HUDEP-2 (cell line): ENCODE measurements around the gene TMEM74B.
A peak's percentile ranks its signal among the peaks of the same experiment; 100 is the strongest.
"Not testable (repeated sequence)": the region's sequence is repeated elsewhere in the genome, so short reads cannot be mapped to it uniquely, and the experiment has no call there.

Experiments used
- DNase-seq, 76 experiments: peaks; one replicate each; lab custom pipeline; 2025; ENCODE audit not compliant: unreplicated experiment in 76 of 76; lab: John Stamatoyannopoulos, UW

TMEM74B gene

DNA sequence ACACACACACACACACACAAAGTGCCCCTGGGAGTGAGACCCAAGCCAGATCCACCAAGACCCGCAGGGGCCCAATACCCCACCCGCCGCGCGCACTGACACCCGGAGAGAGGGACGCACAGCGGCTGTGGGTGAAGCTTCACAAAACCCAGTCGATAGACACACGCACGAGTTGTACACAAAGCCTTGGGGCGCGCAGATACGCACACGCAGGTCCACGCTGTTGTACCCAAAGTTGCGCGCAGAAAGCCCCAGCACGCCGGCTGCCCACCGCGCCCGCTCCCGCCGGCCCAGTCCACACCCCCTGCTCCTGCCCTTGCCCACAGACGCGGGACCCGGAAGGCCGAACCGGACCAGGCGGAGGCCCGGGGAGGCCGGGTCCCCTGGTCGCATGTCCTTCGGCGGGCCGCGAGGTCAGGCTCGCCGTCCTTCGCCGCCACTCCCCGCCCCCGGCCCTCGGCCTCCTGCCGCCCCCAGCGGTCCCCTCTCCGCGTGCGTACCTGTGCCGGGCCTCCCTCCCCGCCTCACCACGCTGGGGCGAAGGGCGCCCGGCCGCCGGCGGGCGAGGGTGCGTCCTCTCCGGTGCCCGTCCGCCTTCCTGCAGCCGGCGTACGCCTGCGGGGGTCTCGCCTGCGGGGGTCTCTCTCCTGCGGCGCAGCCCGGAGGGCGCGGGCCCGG lies at the start of gene TMEM74B:
Gene TMEM74B (minus strand): TSS at position 344 of the 678 bp plus-strand sequence. CDS start 1,180 bp downstream, outside the sequence.
- DNase-seq, result peak in 1 of 76 experiments; percentile 12

DNA sequence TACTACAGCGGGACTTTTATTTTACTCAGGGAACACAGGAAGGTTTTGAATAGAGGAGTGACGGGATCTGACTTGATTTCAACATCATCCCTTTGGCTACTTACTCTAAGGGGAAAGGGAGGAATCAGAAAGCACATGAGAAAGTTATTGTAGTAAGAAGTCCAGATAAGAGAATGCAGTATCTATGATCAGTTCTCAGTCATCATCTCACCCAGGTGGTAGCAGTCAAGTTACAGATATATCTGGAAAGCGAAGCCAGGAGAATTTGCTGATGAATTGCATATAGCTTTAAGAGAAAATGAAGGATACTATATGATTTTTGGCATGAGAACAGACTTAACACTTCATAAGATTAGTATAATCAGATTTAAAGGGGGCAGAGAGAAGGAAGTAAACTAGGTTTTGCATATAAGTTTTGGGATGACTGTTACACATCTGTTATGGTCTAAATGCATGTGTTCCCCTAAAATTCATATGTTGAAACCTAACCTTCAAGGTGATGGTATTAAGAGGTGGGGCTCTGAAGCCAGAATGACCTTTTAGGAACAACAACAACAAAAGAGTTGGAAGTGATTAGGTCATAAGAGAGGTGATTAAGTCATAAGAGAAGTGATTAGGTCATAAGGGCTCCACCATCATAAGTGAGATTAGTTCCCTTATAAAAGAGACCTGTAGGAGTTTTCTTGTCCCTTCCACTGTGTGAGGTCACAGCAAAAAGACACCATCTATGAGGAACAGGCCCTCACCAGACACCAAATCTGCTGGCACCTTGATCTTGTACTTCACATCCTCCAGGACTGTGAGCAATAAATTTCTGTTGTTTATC lies 47.7 kb upstream of the TMEM74B start:
- no peak for DNase-seq

DNA sequence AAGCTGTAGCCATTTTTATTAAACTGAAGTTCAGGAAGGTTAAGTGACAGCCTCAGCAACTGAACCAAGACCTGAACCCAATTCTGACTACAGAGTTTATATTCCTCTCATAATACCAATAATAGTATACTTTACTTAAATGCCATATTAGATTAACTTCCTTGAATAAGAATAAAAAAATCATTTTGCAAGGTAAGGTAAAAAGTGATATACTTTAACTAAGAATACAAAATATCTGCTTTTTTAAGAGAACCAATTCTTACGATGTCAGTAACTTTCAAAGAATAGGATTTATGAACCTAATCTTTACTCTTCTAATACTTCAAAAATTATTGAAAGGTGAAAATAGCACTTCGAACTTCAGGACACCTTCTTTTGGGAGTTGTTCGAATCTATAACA lies 44.8 kb upstream of the TMEM74B start:
- no peak for DNase-seq

DNA sequence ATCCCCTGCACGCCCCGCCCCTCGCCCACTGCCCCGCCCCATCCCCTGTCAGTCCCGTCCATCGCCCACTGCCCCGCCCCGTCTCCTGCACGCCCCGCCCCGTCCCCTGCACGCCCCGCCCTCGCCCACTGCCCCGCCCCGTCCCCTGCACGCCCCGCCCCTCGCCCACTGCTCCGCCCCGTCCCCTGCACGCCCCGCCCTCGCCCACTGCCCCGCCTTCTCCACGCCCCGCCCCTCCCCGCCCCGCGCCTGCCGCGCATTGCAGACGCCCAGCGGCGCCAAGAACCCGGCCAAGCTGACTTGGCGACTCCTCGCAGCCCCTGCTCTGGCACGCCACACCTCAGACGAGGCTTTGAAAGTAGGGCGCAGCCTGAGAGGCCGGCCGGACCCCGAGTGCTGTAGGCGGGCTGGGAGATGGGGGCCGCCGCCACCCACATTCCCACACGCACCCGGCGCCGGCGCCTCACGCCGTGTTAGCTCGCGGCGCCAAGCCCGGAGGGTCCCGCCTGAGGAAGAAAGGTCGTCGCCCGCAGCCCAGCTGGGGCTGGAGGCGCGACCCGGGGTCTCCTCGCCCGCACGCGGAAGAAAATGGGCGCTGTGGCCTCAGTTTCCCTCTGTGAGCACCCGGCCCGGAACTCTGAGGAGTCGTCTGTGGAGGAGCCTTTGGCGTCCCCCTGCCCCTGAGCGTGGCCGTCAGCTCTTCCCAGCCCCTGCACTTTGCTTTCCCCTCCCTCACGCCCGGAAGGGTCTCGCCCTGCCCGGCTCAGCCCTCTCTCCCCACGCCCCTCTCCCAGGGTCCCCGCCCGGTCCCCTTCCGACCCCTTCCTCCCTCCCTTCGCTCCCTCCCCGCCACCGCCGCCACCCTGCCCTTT lies 41.2 kb upstream of the TMEM74B start, which contains the start of gene RAD21L1:
Gene RAD21L1 (plus strand): TSS at position 262 of the 872 bp plus-strand sequence. CDS start 2,410 bp downstream, outside the sequence.
- DNase-seq, result peak in 59 of 76 experiments; percentile 11 to 91 (median 71)

DNA sequence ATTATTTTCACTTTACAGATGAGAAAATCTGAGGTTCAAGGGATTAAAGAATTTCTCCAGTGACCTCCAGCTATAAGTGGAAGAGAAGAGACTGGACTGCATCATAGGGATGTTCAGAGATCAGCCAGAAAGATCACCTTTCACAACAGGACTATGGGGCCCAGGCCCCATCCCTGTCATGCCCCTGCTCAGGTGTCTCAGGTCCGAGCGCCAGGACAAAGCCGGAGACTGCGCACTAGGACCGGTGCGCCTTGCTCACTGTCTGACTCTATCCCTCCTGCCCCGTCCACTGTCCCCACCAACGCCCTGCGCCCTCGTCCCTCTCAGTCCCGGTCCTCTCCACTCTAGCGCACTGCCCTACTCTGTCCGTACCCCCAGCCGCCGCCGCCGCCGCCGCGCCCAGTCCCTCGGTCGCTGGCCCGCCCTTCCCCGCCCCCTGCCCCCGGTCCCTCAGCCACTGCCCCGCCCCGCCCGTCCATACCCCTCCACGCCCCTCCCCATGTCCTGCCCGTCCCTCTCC lies 40.5 kb upstream of the TMEM74B start:
- DNase-seq, result no peak

DNA sequence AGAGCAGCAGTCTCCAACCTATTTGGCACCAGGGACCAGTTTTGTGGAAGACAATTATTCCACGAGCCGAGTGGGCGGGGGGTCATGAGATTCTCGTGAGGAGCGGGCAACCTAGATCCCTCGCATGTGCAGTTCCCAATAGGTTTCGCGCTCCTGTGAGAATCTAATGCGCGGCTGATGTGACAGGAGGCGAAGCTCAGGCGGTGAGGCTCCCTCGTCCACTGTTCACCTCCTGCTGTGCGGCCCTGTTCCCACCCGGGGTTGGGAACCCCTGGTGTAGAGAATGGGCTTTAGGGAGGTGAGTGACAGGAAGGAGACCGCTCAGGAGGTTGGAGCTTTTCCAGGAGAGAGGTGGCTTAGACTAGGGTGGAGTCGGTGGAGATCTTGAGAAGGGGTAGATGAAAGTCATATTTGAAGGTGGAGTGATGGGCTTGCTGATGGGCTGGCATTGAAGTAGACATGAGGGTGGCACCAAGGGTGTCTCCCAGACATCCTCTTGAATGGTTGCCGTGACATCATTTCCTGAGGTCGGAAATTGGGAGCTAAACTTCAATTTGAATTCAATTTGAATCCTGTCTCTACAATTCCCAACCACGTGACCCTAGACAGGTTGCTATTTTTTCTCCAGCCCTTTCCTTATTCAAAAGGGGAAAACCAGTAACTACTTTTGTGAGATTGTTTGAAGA lies 39.6 kb upstream of the TMEM74B start:
- DNase-seq, result no peak

DNA sequence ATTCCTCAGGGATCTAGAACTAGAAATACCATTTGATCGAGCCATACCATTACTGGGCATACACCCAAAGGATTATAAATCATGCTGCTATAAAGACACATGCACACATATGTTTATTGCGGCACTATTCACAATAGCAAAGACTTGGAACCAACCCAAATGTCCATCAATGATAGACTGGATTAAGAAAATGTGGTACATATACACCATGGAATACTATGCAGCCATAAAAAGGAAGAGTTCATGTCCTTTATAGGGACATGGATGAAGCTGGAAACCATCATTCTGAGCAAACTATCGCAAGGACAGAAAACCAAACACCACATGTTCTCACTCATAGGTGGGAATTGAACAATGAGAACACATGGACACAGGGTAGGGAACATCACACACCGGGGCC lies 38.0 kb upstream of the TMEM74B start:
- DNase-seq, result not testable (repeated sequence)

DNA sequence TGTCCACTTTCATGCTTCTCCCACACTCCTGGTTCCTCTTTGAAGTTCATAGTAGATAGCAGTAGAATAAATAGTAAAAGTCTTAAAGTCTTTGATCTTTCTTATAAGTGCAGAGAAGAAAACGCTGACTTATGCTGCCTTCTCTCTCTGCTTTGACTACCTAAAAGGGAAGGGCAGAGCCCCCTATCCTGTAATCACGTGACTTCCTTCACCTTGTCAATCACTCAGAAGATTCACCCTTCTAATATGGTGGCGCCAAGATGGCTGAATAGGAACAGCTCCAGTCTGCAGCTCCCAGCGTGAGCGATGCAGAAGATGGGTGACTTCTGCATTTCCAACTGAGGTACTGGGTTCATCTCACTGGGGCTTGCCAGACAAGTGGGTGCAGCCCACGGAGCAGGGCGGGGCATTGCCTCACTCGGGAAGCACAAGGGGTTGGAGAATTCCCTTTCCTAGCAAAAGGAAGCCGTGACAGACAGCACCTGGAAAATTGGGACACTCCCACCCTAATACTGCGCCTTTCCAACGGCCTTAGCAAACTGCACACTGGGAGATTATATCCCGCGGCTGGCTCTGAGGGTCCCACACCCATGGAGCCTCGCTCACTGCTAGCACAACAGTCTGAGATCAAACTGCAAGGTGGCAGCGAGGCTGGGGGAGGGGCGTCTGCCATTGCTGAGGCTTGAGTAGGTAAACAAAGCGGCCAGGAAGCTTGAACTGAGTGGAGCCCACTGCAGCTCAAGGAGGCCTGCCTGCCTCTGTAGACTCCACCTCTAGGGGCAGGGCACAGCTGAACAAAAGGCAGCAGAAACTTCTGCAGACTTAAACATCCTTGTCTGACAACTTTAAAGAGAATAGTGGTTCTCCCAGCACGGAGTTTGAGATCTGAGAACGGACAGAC lies 32.0 kb upstream of the TMEM74B start:
- DNase-seq, result not testable (repeated sequence)

DNA sequence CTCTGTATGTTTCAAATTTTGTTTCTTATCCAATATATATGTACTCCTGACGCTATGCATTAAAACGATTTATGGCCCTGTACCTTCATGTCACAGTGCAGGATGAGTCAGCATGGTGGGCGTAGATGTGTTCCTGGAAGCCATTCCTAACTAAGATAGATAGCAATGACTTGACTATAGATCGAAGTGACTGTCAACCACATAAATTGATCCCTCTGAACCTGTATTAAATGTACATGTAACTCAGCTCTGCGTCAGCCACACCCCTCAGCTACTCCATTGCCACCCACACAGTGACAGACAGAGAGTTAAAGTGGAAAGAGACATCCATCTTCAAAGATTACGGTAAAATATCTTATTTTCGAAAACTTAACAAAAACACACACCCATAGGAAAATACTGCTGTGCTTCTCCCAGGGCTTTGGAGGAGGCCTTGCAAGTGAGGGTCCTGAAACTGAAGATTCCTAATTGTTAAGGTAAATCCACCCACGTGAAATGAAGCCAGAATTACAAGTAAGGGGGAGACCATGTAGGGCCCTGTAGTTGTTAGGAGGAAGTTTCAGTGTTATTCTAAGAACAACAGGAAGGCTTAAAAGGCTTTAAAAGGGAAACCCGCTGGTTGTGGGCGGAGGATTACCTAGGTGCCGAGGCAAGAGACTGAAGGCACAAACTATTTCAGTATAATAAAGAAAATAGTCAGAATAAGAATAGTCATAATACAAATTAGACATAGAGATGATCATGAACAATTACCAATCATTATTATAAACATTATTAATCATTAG lies 30.8 kb upstream of the TMEM74B start:
- DNase-seq, result peak in 11 of 76 experiments; percentile 5 to 36 (median 22)

DNA sequence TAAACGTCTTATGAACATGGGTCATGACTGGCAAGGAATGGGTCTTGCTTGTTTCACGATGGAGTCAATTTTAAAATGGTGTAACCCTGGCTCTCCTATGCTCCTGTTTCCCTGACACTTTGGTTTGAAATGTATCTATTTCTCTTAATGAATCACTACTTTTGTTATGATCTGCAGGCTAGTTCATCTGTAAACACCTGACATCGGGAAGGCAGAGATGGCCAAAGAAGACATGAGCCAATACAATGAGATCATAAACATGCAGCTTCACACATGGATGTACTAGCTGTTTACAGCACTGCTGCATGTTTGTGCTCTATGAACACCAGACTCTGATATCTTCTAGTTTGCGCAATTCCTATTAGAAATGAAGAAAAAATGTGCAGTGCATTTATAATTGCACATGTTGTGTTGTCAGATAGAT lies 30.1 kb upstream of the TMEM74B start:
- peak in 1 of 76 experiments; percentile 21 for DNase-seq

DNA sequence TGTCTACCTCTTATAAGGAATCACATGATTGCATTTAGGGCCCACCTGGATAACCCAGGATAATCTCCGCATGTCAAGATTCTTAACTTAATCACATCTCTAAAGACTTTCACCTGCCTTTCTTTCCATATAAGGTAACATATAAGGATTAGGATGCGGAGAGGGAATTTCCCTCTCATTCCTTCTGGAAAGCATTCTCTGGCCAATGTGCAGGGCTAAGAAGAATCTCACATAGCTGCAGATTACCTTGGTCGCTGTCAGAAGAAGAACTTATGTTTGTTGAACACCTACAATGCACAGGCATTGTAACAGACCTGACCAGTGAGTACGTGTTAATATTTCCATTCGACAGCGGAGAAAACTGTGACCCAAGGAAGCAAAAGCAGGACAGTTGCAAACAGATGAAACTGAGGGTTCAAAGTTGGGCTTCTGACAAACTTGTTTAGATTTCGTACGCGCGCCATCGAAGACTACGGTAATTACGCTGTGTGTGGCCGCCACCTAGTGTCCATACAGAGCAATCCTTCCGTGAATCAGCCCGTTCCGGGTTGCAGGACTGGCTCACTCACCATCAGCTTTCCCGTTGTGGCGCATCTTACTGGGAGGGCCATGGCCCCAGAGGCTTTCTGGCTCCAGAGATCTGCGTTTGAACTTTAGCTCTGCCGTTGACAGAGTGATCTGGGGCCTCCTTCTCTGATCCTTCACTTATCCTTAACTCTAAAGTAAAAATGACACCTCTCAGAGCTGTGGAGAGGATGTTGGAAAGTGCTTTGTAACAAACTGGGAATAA lies 28.0 kb upstream of the TMEM74B start:
- DNase-seq, result peak in 62 of 76 experiments; percentile 11 to 80 (median 54)

DNA sequence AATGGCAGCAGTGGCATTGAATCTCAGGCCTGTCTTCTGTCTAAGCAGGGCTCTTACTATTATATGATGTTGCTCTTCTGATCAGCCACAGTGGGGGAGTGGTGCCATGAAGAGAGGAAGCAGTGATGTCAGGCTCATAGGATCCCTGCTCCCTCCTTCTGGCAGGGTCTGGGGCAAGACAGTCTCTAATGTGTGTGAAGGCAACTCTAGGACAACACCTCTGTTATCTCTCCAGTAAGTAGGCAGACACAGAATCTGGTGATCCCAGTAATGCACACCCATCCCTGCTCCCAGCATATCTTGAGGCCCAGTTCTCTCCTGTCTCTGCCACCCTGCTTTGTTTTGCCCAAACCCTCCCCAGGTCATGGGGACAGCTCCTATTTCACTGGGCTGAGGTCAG lies 27.2 kb upstream of the TMEM74B start:
- peak in 59 of 76 experiments; percentile 12 to 77 (median 45) for DNase-seq

DNA sequence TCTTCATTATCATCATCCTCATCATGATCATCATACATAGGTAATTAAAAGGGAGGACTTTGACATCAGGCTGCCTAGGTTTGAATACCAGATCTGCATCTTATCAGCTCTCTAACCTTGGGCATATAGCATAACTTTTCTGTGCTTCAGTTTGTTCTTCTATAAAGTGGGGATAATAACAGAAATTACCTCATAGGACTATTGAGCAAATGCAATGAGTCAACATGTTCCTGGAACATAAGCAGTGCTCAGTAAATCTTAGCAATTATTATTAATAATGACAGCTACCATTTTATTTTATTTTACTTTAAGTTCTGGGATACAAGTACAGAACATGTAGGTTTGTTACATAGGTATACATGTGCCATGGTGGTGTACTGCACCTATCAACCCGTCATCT lies 25.7 kb upstream of the TMEM74B start:
- DNase-seq, result no peak

DNA sequence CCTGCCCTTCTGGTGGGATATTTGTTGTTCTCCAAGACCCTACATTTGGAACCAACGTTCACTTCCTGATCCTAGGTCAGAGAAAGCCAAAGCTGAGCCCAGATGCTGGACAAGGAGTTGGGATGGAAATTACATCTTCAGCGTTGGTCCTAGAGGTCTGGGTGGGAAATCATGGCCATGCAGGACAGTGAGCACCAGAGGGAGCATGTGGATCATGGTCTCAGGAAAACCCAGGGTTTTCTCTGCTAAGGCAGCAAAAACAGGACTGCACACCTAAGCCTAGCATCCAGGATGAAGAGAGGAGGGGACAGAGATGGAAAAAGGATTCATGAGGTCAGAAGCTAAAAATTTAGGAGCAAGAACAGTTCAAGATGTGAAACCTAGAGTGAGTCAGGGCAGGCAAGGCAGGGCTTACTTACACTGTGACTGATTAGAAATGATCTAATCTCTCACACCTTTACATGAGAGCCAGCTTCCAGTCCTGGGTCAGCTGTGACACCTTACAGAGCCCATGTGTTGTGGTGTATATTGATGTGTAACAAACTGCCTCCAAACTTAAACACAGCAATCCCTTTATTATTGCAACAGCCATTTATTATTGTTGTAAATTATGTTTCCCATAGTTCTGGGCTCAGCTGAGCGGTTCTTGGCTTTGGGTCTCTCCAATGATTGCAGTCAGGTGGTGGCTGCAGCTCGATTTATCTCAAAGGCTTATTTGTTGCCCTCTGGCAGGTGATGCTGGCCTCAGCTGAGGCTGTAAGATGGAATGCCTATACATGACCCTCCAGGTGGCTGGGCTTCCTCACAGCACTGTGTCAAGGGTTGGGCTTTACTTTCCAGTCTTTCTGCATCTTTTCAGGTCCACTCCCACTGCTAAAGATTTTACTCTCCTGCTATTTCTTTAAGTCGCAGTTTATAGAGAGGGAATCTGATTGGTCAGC lies 24.9 kb upstream of the TMEM74B start:
- DNase-seq, result no peak

DNA sequence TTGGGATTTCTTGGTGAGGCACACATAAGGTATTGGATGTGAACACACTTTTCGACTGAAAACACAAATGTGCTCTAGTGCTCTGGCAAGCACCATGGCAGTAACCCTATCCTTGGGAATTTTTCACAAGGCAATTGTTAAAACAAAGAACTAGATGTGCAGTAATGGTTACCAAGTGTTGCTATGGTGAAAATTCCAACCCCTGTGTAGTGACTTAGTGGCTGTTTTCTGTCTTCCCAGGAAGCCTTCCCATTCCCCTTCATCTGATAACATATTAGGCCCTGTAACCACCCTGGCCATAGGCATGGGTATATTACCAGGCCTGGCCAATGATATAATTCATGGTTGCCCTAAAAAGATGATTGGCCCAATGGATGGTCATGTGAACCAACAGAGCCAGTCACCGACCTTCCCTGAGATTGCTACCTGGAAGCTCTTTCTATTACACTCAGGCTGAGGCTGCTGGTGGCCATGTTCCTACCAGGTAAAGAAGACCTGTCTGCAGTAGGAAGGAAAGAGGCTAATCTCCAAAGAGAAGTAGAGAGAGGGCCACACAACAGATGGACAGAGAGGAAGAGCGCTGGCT lies 22.6 kb upstream of the TMEM74B start:
- no peak for DNase-seq
